Heart left ventricle (tissue), 13 donors: ENCODE measurements around the gene CCM2.

Experiments used
- CTCF ChIP-seq, 12 donors: fragments of 200-600 bp; sonication (generic) in 4 of 12; IDR thresholded peaks; one replicate each; pipeline versions ENCODE4 v1.5.0 to v1.8.0; 2018 to 2022; ENCODE audit warnings: antibody characterized with exemption in 12 of 12, mild to moderate bottlenecking in 5 of 12
- POLR2A ChIP-seq, 2 donors: fragments of 450-650 bp; IDR thresholded peaks; one replicate each; pipeline ENCODE4 v1.6.1; 2017; ENCODE audit warnings: antibody characterized with exemption in 2 of 2, mild to moderate bottlenecking in 2 of 2, moderate library complexity in 2 of 2
- donor health status: ischemic (EF 13 %, LVEDD 7.1; RV severe dilation, severe dysfunction).
- donor health status: DM: no; HTN: yes; CAD: no.
- donor health status: DM: no; HTN: no; CAD: no.
- donor health status: ischemic (EF 25% LVEDD 6.9; RV normal size, moderate dysfunction).
- donor health status: ischemic (EF 25% LVEDD 5.7; RV mildly dilated, moderate dysfunction).
- donor health status: ischemic (EF 35%, LVEDD 5.7; RV mildly dilated, moderate dysfunction).
- donor health status: nonischemic (EF 11% LVEDD 7.7; RV severe dilation, severe dysfunction).
- donor health status: DM: yes; HTN: yes; CAD: no.
- donor health status: PGD.
- donor health status: ischemic (EF 29% LVEDD 5.4; RV normal size, mild dysfunction).
- donor health status: nonischemic (EF 23%, LVEDD 6.1; RV moderate dilation, normal function).

DNA sequence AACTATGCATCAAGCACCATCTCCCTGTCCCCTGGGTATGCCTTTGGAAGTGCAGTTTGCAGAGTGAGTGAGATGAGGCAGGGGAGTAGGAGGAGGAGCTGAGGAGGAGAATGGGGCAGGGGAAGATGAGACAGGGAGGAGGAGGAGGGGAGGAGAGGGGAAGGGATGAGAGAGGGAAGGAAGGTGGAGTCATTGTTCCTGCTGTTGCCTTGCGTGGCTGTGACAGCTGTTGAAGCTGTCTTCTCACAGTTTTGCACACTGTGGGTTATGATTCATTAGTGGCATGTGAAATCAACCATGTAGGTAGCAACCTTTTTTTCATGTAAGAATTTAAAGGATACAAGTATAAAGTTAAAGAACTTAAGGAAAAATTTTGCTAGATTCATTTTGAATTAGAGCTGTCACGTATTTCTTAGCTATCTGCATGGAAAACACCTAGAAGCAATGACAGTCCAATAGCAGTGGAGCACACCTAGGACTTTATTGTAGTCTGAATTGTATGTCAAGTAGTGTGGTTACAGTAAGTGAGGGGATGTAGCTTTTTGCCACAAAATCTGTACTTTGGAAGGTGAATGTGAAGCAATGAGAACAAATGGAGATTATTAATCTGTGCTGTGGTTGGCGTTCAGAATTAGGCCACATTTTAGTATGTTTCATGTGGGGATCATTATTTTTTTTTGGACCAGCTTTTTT, 21.7 kb downstream of the CCM2 start:
- TF ChIP-seq CTCF (IDR thresholded peaks at IDR 0.05) = no peak
- TF ChIP-seq POLR2A (IDR thresholded peaks at IDR 0.05) = no peak
